Brain pericyte (primary cell): ENCODE measurements around the gene CTNS.

Source experiments
- DNase-seq: peaks from one replicate; pipeline ENCODE4 v3.0.0-alpha.2; 2012; ENCODE audit warnings: low read depth, low spot score

CTNS gene

GRCh38 chr17:3636154-3636907 is at the start of gene CTNS, which contains the start of gene SHPK:
Gene CTNS (plus strand): TSS chr17:3636760. CDS start chr17:3640207, 3,447 bp downstream.
Gene SHPK (minus strand): TSS chr17:3636250. CDS start chr17:3636219, 31 bp downstream.
- peak; percentile 80 for DNase-seq

GRCh38 chr17:3589784-3590183 is 46.8 kb upstream of the CTNS start:
- DNase-seq: no peak

GRCh38 chr17:3590231-3590630 is 46.3 kb upstream of the CTNS start:
- DNase-seq: no peak

GRCh38 chr17:3590768-3591167 is 45.8 kb upstream of the CTNS start:
- no peak for DNase-seq

- DNase-seq: no peak
Measured at GRCh38 chr17:3592216-3592860, 44.2 kb upstream of the CTNS start.

GRCh38 chr17:3593384-3593783 is 43.2 kb upstream of the CTNS start:
- DNase-seq: no peak

- peak; percentile 60 for DNase-seq
Measured at GRCh38 chr17:3594051-3594800, 42.3 kb upstream of the CTNS start.

GRCh38 chr17:3594976-3595375 is 41.6 kb upstream of the CTNS start:
- no peak for DNase-seq

GRCh38 chr17:3596804-3597464 is 39.6 kb upstream of the CTNS start:
- no peak for DNase-seq

- no peak for DNase-seq
Measured at GRCh38 chr17:3598078-3598477, 38.5 kb upstream of the CTNS start.

GRCh38 chr17:3600529-3601205 is 35.9 kb upstream of the CTNS start:
- DNase-seq: no peak

- DNase-seq: no peak
Measured at GRCh38 chr17:3602499-3602898, 34.1 kb upstream of the CTNS start.

- DNase-seq: no peak
Measured at GRCh38 chr17:3603119-3603869, 33.3 kb upstream of the CTNS start.

- no peak for DNase-seq
Measured at GRCh38 chr17:3603870-3604259, 32.7 kb upstream of the CTNS start.

- no peak for DNase-seq
Measured at GRCh38 chr17:3609689-3610088, 26.9 kb upstream of the CTNS start.

GRCh38 chr17:3610523-3610922 is 26.0 kb upstream of the CTNS start:
- no peak for DNase-seq

GRCh38 chr17:3613124-3613523 is 23.4 kb upstream of the CTNS start:
- DNase-seq: no peak

GRCh38 chr17:3615160-3615870 is 21.2 kb upstream of the CTNS start:
- DNase-seq: no peak

- no peak for DNase-seq
Measured at GRCh38 chr17:3621146-3621720, 15.3 kb upstream of the CTNS start.
